GM19467 (cell line): ENCODE results near the gene TNFSF13B.
"Not testable (repeated sequence)": the region's sequence is repeated elsewhere in the genome, so short reads cannot be mapped to it uniquely, and the experiment has no call there.

Experiments
- ATAC-seq: cut with Tn5 transposase; IDR thresholded peaks from one replicate; pipeline ENCODE4 v1.9.1; 2021; ENCODE audit warnings: mild to moderate bottlenecking, moderate library complexity; ENCODE audit not compliant: unreplicated experiment

The TNFSF13B gene

GRCh38 chr13:108278466-108278865, 8.9 kb downstream of the TNFSF13B start:
- no peak for ATAC-seq

- ATAC-seq, result no peak
Observed at GRCh38 chr13:108281901-108282300, 12.4 kb downstream of the TNFSF13B start.

GRCh38 chr13:108283110-108283509, 13.6 kb downstream of the TNFSF13B start:
- no peak for ATAC-seq

- ATAC-seq, result no peak
Observed at GRCh38 chr13:108288741-108289140, 19.2 kb downstream of the TNFSF13B start.

GRCh38 chr13:108289819-108290218, 20.3 kb downstream of the TNFSF13B start:
- ATAC-seq, result no peak

- no peak for ATAC-seq
Observed at GRCh38 chr13:108297114-108297513, 27.6 kb downstream of the TNFSF13B start.

GRCh38 chr13:108302279-108302678, 32.8 kb downstream of the TNFSF13B start:
- ATAC-seq, result no peak

GRCh38 chr13:108304170-108305016, 34.9 kb downstream of the TNFSF13B start:
- no peak for ATAC-seq

GRCh38 chr13:108305655-108306054, 36.1 kb downstream of the TNFSF13B start:
- ATAC-seq, result peak; percentile 56

GRCh38 chr13:108306860-108307259, 37.3 kb downstream of the TNFSF13B start:
- no peak for ATAC-seq

- not testable (repeated sequence) for ATAC-seq
Observed at GRCh38 chr13:108311596-108311995, 42.1 kb downstream of the TNFSF13B start.

GRCh38 chr13:108313382-108313781, 43.9 kb downstream of the TNFSF13B start:
- ATAC-seq, result no peak

GRCh38 chr13:108315273-108315672, 45.8 kb downstream of the TNFSF13B start:
- peak; percentile 56 for ATAC-seq

GRCh38 chr13:108315991-108316390, 46.5 kb downstream of the TNFSF13B start:
- ATAC-seq, result no peak

- no peak for ATAC-seq
Observed at GRCh38 chr13:108316413-108316812, 46.9 kb downstream of the TNFSF13B start.

GRCh38 chr13:108322206-108322824, 52.8 kb downstream of the TNFSF13B start:
- ATAC-seq, result peak; percentile 74

- ATAC-seq, result no peak
Observed at GRCh38 chr13:108323031-108323430, 53.5 kb downstream of the TNFSF13B start.

GRCh38 chr13:108325863-108326262, 56.3 kb downstream of the TNFSF13B start:
- ATAC-seq, result no peak

- peak; percentile 80 for ATAC-seq
Observed at GRCh38 chr13:108326309-108326708, 56.8 kb downstream of the TNFSF13B start.

- no peak for ATAC-seq
Observed at GRCh38 chr13:108328848-108329247, 59.3 kb downstream of the TNFSF13B start.

GRCh38 chr13:108332791-108333190, 63.3 kb downstream of the TNFSF13B start:
- ATAC-seq, result no peak
